Endothelial cell of umbilical vein (primary cell): ENCODE measurements around the gene MYOM3. TPM values are rescaled to one million over a fixed set of nuclear protein-coding genes. Genes with fewer than 3 reads are reported as not detected.

ENCODE experiments used
- BruUV-seq: library from RNA; stranded (reverse); fragments of 400-500 nt; replicated peaks from 2 replicates; lab custom pipeline; 2021; lab: Mats Ljungman, UMichigan
- CTCF ChIA-PET: fragments of 300-600, 350-600 bp; sonication (Branson Sonifier 250); formaldehyde crosslinking; loops from one replicate; lab custom pipeline; 2021; ENCODE audit warnings: antibody characterized with exemption, inconsistent platforms; lab: Charles Lee
- POLR2A ChIA-PET: fragments of 300-600, 350-600 bp; sonication (Branson Sonifier 250); formaldehyde crosslinking; loops from one replicate; lab custom pipeline; 2021; ENCODE audit warnings: antibody characterized with exemption, inconsistent platforms; lab: Charles Lee
- DNase-seq: peaks from one replicate; pipeline ENCODE4 v3.0.0-alpha.2; 2011; ENCODE audit warnings: low read depth, low spot score
- FAIRE-seq: peaks from 2 replicates; lab custom pipeline; 2011; peaks lifted over from hg19 to GRCh38; lab: Jason Lieb, UNC
- H2AFZ ChIP-seq: 2 replicates; pipeline ENCODE4 v1.6.0; 2012; ENCODE audit warnings: low read depth, low read length, control low read depth, inconsistent platforms
- H3K27ac ChIP-seq: 2 replicates; pipeline ENCODE4 v1.5.1; 2011; ENCODE audit warnings: low read depth, mild to moderate bottlenecking, control low read depth, low read length, moderate library complexity; ENCODE audit not compliant: insufficient read depth
- H3K27me3 ChIP-seq, 2 experiments: 2 replicates each; pipeline versions ENCODE4 v1.6.0 to v1.6.1; 2011; ENCODE audit warnings: low read length in 2 of 2, mixed read lengths in 1 of 2; ENCODE audit not compliant: control insufficient read depth in 2 of 2, insufficient read depth in 2 of 2
- H3K36me3 ChIP-seq, 2 experiments: 2 replicates in 1 of 2; 3 replicates in 1 of 2; pipeline ENCODE4 v1.5.1; 2011; ENCODE audit warnings: low read length in 2 of 2, mild to moderate bottlenecking in 1 of 2, moderate library complexity in 1 of 2; ENCODE audit not compliant: control insufficient read depth in 2 of 2, insufficient read depth in 2 of 2; ENCODE audit errors: extremely low read depth in 1 of 2
- H3K4me1 ChIP-seq: 3 replicates; pipeline ENCODE4 v1.5.1; 2011; ENCODE audit warnings: mild to moderate bottlenecking, low read length; ENCODE audit not compliant: control insufficient read depth, insufficient read depth; ENCODE audit errors: extremely low read depth
- H3K4me2 ChIP-seq: 2 replicates; pipeline ENCODE4 v1.6.1; 2011; ENCODE audit warnings: low read length, control low read depth, mixed read lengths; ENCODE audit not compliant: insufficient read depth
- H3K4me3 ChIP-seq, 3 experiments: fragments of 200-600 bp in 1 of 3; sonication (generic), shearing (Covaris generic) in 1 of 3; replicated peaks in 1 of 3; 2 replicates each; pipeline ENCODE4 v1.5.1; 2011 to 2016; ENCODE audit warnings: control low read depth in 3 of 3, low read length in 3 of 3, mild to moderate bottlenecking in 2 of 3, inconsistent platforms in 1 of 3, low read depth in 1 of 3, moderate library complexity in 1 of 3; ENCODE audit not compliant: insufficient read depth in 1 of 3
- H3K79me2 ChIP-seq: 2 replicates; pipeline ENCODE4 v1.6.0; 2012; ENCODE audit warnings: low read length, inconsistent platforms; ENCODE audit not compliant: control insufficient read depth, insufficient read depth
- H3K9ac ChIP-seq: replicated peaks from 2 replicates; pipeline ENCODE3; 2011; ENCODE audit warnings: low read length, control low read depth; ENCODE audit not compliant: insufficient read depth; ENCODE audit errors: extremely low read depth
- H3K9me1 ChIP-seq: replicated peaks from 3 replicates; pipeline ENCODE4 v1.6.0; 2011; ENCODE audit warnings: mild to moderate bottlenecking, low read length; ENCODE audit not compliant: control insufficient read depth, insufficient read depth; ENCODE audit errors: extremely low read depth
- H3K9me3 ChIP-seq: replicated peaks from 2 replicates; pipeline ENCODE4 v1.5.1; 2012; ENCODE audit warnings: low read length, inconsistent platforms; ENCODE audit not compliant: control insufficient read depth, insufficient read depth
- H4K20me1 ChIP-seq: replicated peaks from 2 replicates; pipeline ENCODE3; 2011; ENCODE audit warnings: mild to moderate bottlenecking, low read length; ENCODE audit not compliant: control insufficient read depth, insufficient read depth; ENCODE audit errors: extremely low read depth
- CTCF ChIP-seq, 2 donors: IDR thresholded peaks; 1 replicate in 1 of 2; 2 replicates in 1 of 2; pipeline ENCODE4 v1.5.1; 2011; ENCODE audit warnings: low read length in 2 of 2, mild to moderate bottlenecking in 2 of 2, moderate library complexity in 2 of 2, control low read depth in 1 of 2, inconsistent platforms in 1 of 2, low read depth in 1 of 2; ENCODE audit not compliant: insufficient read depth in 1 of 2; ENCODE audit errors: extremely low read depth in 1 of 2
- EZH2 ChIP-seq: IDR thresholded peaks from 2 replicates; pipeline ENCODE4 v1.6.1; 2012; ENCODE audit warnings: borderline replicate concordance, low read depth, mild to moderate bottlenecking, moderate library complexity, low read length, inconsistent platforms; ENCODE audit not compliant: severe bottlenecking
- FOS ChIP-seq: IDR thresholded peaks from 2 replicates; pipeline ENCODE4 v1.6.1; 2011; ENCODE audit warnings: mild to moderate bottlenecking, low read length, moderate library complexity, borderline replicate concordance; ENCODE audit not compliant: insufficient read depth
- GATA2 ChIP-seq: IDR thresholded peaks from 2 replicates; pipeline ENCODE4 v1.7.0; 2011; ENCODE audit warnings: low read depth, mild to moderate bottlenecking, moderate library complexity, mixed read lengths, low read length; ENCODE audit not compliant: insufficient read length, insufficient read depth
- JUN ChIP-seq: IDR thresholded peaks from 2 replicates; pipeline ENCODE4 v1.6.1; 2011; ENCODE audit warnings: borderline replicate concordance, low read depth; ENCODE audit not compliant: insufficient read length, insufficient read depth
- MAX ChIP-seq: IDR thresholded peaks from 2 replicates; pipeline ENCODE4 v1.6.1; 2011; ENCODE audit not compliant: insufficient read depth, insufficient read length
- MYC ChIP-seq: IDR thresholded peaks from one replicate; pipeline ENCODE4 v1.6.1; 2011; ENCODE audit warnings: mild to moderate bottlenecking, low read depth, low read length
- POLR2A ChIP-seq: IDR thresholded peaks from 2 replicates; pipeline ENCODE4 v1.6.1; 2012; ENCODE audit warnings: low read depth, mild to moderate bottlenecking, control low read depth, low read length
- POLR2AphosphoS5 ChIP-seq: IDR thresholded peaks from 2 replicates; pipeline ENCODE4 v1.6.1; 2012; ENCODE audit warnings: low read depth, mild to moderate bottlenecking, control low read depth, low read length, moderate library complexity; ENCODE audit not compliant: insufficient read depth
- dilution Hi-C: fragments of 300-500 bp; cut with MboI; formaldehyde crosslinking; loops from one replicate; pipeline ENCODE4 v1.15.0; 2019; ENCODE audit warnings: low sequenced_read_pairs; ENCODE audit not compliant: extremely low pct_ligation_motif_present
- intact Hi-C: fragments of 100-400 bp; cut with micrococcal nuclease; formaldehyde crosslinking; loops from one replicate; pipeline ENCODE4 v1.10.0; 2022
- polyA plus RNA-seq, 4 experiments: library from polyadenylated mRNA; depleted of rRNA in 3 of 4; stranded (reverse) in 3 of 4; unstranded in 1 of 4; fragments of >200 nt; gene quantifications; 2 replicates each; pipeline versions ENCODE4 v1.2.1 to v1.2.3, GENCODE V29; 2011 to 2012; ENCODE audit warnings: missing spikeins in 1 of 4
- total RNA-seq: library from RNA; stranded (reverse); gene quantifications from 2 replicates; pipeline ENCODE4 v1.2.3, GENCODE V29; 2021

The MYOM3 gene
- total and polyA plus RNA-seq, 2 donors (not counting 3 experiments of a cell fraction or from before 2014, with no cell fraction given), result 0.11 to 0.40 TPM

- Histone ChIP-seq H3K9ac (no peak overlapping the region), H3K9me3 (no peaks in the 10 kb centered on the region), H3K27ac (no peak overlapping the region), H4K20me1 (no peaks in the 10 kb centered on the region), H2AFZ (no peak overlapping the region), H3K79me2 (no peaks in the 10 kb centered on the region), H3K36me3 (no peaks in the 10 kb centered on the region), H3K9me1 (no peaks in the 10 kb centered on the region), H3K4me3 (no peak overlapping the region), H3K4me1 (no peaks in the 10 kb centered on the region), H3K4me2 (no peak overlapping the region), H3K27me3 (peaks cover 0 to 2% of the 10 kb centered on the region in 2 experiments)
- TF ChIP-seq EZH2, result no peak
- TF ChIP-seq POLR2A, result no peak
- TF ChIP-seq MAX, result no peak
- no peak for TF ChIP-seq POLR2AphosphoS5
- no peak for TF ChIP-seq FOS
- TF ChIP-seq CTCF (IDR thresholded peaks at IDR 0.05; ENCODE audit: extremely low read depth in 1 of 2, insufficient read depth in 1 of 2, low read depth in 1 of 2, low read length in 2 of 2), result no peak
- TF ChIP-seq GATA2, result no peak
- no peak for TF ChIP-seq MYC
- no peak for TF ChIP-seq JUN
- FAIRE-seq (no peak), DNase-seq (no peak)
- BruUV-seq, result no TSS peak
- CTCF ChIA-PET, result interaction anchor here (0.8 to 0.9 kb wide), 2 partner anchors 14 to 65 kb away, joined by 3 to 4 read pairs; no protein-coding TSS in a partner anchor
- dilution Hi-C loops (no loop called here), intact Hi-C loops (no loop called here)
- POLR2A ChIA-PET, result no interaction called here
Observed at GRCh38 chr1:24085546-24085945, 26.4 kb downstream of the MYOM3 start.
